GM23338 (cell line): Measurements from ENCODE around the gene OSBPL5. TPM values are rescaled to one million over a fixed set of nuclear protein-coding genes. Genes with fewer than 3 reads are reported as not detected.

ENCODE experiments used
- ATAC-seq: fragments of 200-7000 bp; cut with Tn5 transposase; 3 replicates; pipeline ENCODE4 v1.9.1; 2020
- DNase-seq: peaks from one replicate; pipeline ENCODE4 v3.0.0-alpha.2; 2015; ENCODE audit warnings: low spot score
- H2AFZ ChIP-seq: fragments of 200-600 bp; sonication (generic); 2 replicates; pipeline ENCODE4 v1.8.0; 2016; ENCODE audit warnings: antibody characterized with exemption, mild to moderate bottlenecking, moderate library complexity
- H3F3A ChIP-seq: fragments of 200-600 bp; sonication (generic); replicated peaks from 2 replicates; pipeline ENCODE4 v1.8.0; 2017; ENCODE audit warnings: antibody characterized with exemption, mixed run types, low read depth
- H3K27ac ChIP-seq: fragments of 200-600 bp; sonication (generic); 2 replicates; pipeline ENCODE4 v1.6.1; 2016; ENCODE audit warnings: low read depth
- H3K27me3 ChIP-seq: fragments of 200-600 bp; sonication (generic); 2 replicates; pipeline ENCODE4 v1.8.0; 2016; ENCODE audit warnings: mild to moderate bottlenecking, mixed run types, moderate library complexity; ENCODE audit not compliant: insufficient read depth
- H3K36me3 ChIP-seq: fragments of 200-600 bp; sonication (generic); 2 replicates; pipeline ENCODE4 v1.8.0; 2016; ENCODE audit warnings: mild to moderate bottlenecking; ENCODE audit not compliant: insufficient read depth
- H3K4me1 ChIP-seq: fragments of 200-600 bp; sonication (generic); 2 replicates; pipeline ENCODE4 v1.8.0; 2016; ENCODE audit warnings: mild to moderate bottlenecking, moderate library complexity; ENCODE audit not compliant: insufficient read depth
- H3K4me2 ChIP-seq: fragments of 200-600 bp; sonication (generic); 2 replicates; pipeline ENCODE4 v1.7.1; 2017; ENCODE audit warnings: mixed run types
- H3K4me3 ChIP-seq: fragments of 200-600 bp; sonication (generic); 2 replicates; pipeline ENCODE4 v1.6.1; 2016; ENCODE audit warnings: mixed run types
- H3K79me2 ChIP-seq: fragments of 200-600 bp; sonication (generic); replicated peaks from 2 replicates; pipeline ENCODE4 v1.8.0; 2017; ENCODE audit warnings: mild to moderate bottlenecking; ENCODE audit not compliant: insufficient read depth
- H3K9me2 ChIP-seq: fragments of 200-600 bp; sonication (generic); 2 replicates; pipeline ENCODE4 v1.8.0; 2017; ENCODE audit not compliant: insufficient read depth
- H4K20me1 ChIP-seq: fragments of 200-600 bp; sonication (generic); replicated peaks from 2 replicates; pipeline ENCODE4 v1.8.0; 2017; ENCODE audit warnings: mild to moderate bottlenecking; ENCODE audit not compliant: insufficient read depth
- H3K27ac Mint-ChIP-seq: 2 replicates; pipeline ENCODE4 v1.8.0; 2020; ENCODE audit warnings: inconsistent platforms, mild to moderate bottlenecking, moderate library complexity, mixed read lengths
- H3K27me3 Mint-ChIP-seq: 3 replicates; pipeline ENCODE4 v1.8.0; 2022; ENCODE audit warnings: low read depth, mild to moderate bottlenecking, moderate library complexity, mixed read lengths, inconsistent platforms; ENCODE audit not compliant: insufficient read depth, poor library complexity
- H3K36me3 Mint-ChIP-seq: 3 replicates; pipeline ENCODE4 v1.8.0; 2021; ENCODE audit warnings: low read depth, mild to moderate bottlenecking, inconsistent platforms, moderate library complexity, mixed read lengths
- H3K4me1 Mint-ChIP-seq: 3 replicates; pipeline ENCODE4 v1.8.0; 2020; ENCODE audit warnings: mild to moderate bottlenecking, inconsistent platforms, mixed read lengths
- H3K4me3 Mint-ChIP-seq: 3 replicates; pipeline ENCODE4 v1.8.0; 2021; ENCODE audit warnings: moderate library complexity, mild to moderate bottlenecking, inconsistent platforms, mixed read lengths
- H3K9me3 Mint-ChIP-seq: 3 replicates; pipeline ENCODE4 v1.8.0; 2020; ENCODE audit warnings: moderate library complexity, mild to moderate bottlenecking, inconsistent platforms, mixed read lengths
- CREB1 ChIP-seq: fragments of 250-450 bp; sonication (Bioruptor Pico); IDR thresholded peaks from 2 replicates; pipeline ENCODE4 v1.5.0; 2020; ENCODE audit warnings: low read depth, mild to moderate bottlenecking, moderate library complexity
- ETS1 ChIP-seq: IDR thresholded peaks from 2 replicates; pipeline ENCODE4 v1.6.1; 2016; ENCODE audit warnings: antibody characterized with exemption
- EZH2 ChIP-seq: fragments of 200-600 bp; sonication (generic); IDR thresholded peaks from one replicate; pipeline ENCODE4 v1.8.0; 2017; ENCODE audit warnings: antibody characterized with exemption, mild to moderate bottlenecking, low read depth; ENCODE audit not compliant: unreplicated experiment
- EZH2phosphoT487 ChIP-seq: fragments of 200-600 bp; sonication (generic); IDR thresholded peaks from one replicate; pipeline ENCODE4 v1.8.1; 2018; ENCODE audit warnings: antibody characterized with exemption; ENCODE audit not compliant: unreplicated experiment
- JUNB ChIP-seq: IDR thresholded peaks from one replicate; pipeline ENCODE4 v1.6.1; 2016; ENCODE audit warnings: antibody characterized with exemption; ENCODE audit not compliant: unreplicated experiment
- NANOG ChIP-seq: IDR thresholded peaks from 2 replicates; pipeline ENCODE4 v1.6.1; 2016; ENCODE audit warnings: antibody characterized with exemption, borderline replicate concordance
- POLR2AphosphoS5 ChIP-seq: IDR thresholded peaks from 2 replicates; pipeline ENCODE4 v1.6.1; 2016; ENCODE audit warnings: antibody characterized with exemption, low read depth
- REST ChIP-seq: IDR thresholded peaks from one replicate; pipeline ENCODE4 v1.6.1; 2018; ENCODE audit warnings: antibody characterized with exemption; ENCODE audit not compliant: unreplicated experiment
- ZNF114 ChIP-seq: fragments of 250-450 bp; sonication (Bioruptor Pico); IDR thresholded peaks from 2 replicates; pipeline ENCODE4 v1.5.0; 2020; ENCODE audit warnings: mild to moderate bottlenecking, moderate library complexity
- polyA plus RNA-seq: library from polyadenylated mRNA; unstranded; fragments of >200 nt; fragmentation: Nextera tagmentation; extraction: Ambion mirVana; gene quantifications from 2 replicates; pipeline ENCODE4 v1.2.1, GENCODE V29; 2016
- total RNA-seq: library from RNA; depleted of rRNA; stranded (reverse); fragments of >200 nt; shearing (Covaris generic); gene quantifications from 2 replicates; pipeline ENCODE4 v1.2.3, GENCODE V29; 2014
- TF ChIP-seq, protein P1 (sequence below): fragments of 250-450 bp; sonication (Bioruptor Pico); IDR thresholded peaks from 2 replicates; pipeline ENCODE4 v1.5.0; 2020; ENCODE audit warnings: mild to moderate bottlenecking, moderate library complexity

Gene OSBPL5
- total and polyA plus RNA-seq, 2 experiments from 2014 or later, result 2.7 to 12.0 TPM

DNA sequence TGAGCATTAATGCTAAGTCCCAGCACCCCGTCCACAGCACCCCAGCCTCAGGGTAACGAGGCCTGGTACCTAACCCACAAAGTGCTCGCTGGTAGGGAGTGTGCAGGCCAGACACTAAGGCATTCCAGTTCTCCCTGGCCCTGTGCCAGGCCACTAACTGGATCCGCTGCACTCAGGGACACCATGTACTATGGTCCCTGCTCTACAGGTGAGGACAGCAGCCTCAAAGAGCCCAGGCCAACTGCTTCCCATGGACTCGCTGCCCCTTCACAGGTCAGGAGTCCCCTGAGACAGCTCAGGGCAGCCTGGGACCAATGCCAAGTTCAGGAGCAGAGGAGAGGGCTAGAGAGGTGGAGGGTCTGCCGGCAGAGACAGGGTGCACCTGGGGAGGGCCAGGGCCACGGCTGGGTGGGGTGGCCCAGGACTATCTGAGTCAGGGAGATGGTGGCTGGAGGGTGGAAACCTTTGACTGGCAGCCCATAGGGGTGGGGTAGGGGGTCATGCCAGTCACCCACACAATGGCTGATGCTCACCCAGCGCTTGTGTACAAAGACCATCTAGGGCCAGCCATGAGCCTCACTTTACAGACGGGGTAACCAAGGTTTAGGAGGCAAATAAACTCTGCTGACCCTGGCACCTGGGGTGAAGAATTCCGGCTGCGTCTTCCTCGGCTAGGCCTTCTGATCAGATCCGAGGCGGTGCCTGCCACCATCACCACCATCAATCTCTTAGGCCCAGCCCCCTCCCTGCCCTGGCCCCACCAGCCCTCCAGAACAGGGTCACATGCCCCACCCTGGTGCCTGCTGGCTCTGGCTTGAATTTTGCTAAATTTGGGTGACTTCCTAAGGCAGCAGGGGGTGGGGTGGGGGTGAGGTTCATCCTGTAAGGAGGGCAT is 5.6 kb downstream of the OSBPL5 start:
- Histone ChIP-seq H3F3A (0 out of 2 replicates have a peak, but pooled peaks cover 2% of the 10 kb centered on the region), H3K36me3 (no peaks in the 10 kb centered on the region), H3K4me1 (peaks cover 23% of the 10 kb centered on the region; the same call in 1 of the 2 replicates), H3K4me3 (peak overlapping the region; percentile 72), H2AFZ (peak overlapping the region; percentile 91), H4K20me1 (no peaks in the 10 kb centered on the region), H3K9me2 (no peaks in the 10 kb centered on the region), H3K79me2 (no peaks in the 10 kb centered on the region), H3K27me3 (peaks cover 23% of the 10 kb centered on the region), H3K27ac (no peak overlapping the region), H3K4me2 (peak overlapping the region; percentile 93)
- DNase-seq (no peak), ATAC-seq (peak; percentile 9)
- Mint-ChIP-seq H3K27me3 (peaks cover 21% of the 10 kb centered on the region), H3K27ac (no peak overlapping the region), H3K4me1 (peaks cover 67% of the 10 kb centered on the region), H3K9me3 (no peaks in the 10 kb centered on the region), H3K4me3 (peak overlapping the region; percentile 76), H3K36me3 (no peaks in the 10 kb centered on the region)
- TF ChIP-seq JUNB, result no peak
- TF ChIP-seq ZNF114, result no peak
- TF ChIP-seq EZH2phosphoT487, result no peak
- no peak for TF ChIP-seq POLR2AphosphoS5

DNA sequence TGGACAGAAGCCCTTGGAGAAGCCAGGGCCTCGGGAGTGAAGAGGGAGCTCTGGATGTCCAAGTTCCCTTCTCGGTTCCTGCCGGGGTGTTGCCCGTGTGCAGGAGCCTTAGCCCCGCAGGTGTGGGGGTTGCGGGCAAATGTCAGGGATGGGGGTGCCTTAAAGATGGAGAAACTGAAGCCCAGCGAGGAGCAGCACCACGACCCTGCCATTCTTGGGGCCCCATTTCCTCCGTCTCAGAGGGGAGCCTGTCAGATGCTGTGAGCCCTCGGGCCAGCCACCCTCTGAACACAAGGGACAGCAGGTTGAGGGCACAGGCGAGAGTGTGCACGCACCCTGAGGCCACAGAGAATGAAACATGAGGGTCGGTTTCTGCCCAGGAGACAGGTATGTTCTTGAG is 6.3 kb downstream of the OSBPL5 start:
- H3K79me2 ChIP-seq, result no peaks in the 10 kb centered on the region
- H3K9me2 ChIP-seq, result no peaks in the 10 kb centered on the region
- no peak overlapping the region for H3K27ac Mint-ChIP-seq
- no peak for DNase-seq
- H3K4me3 ChIP-seq, result no peak overlapping the region
- H3F3A ChIP-seq, result 0 out of 2 replicates have a peak, but pooled peaks cover 2% of the 10 kb centered on the region
- H2AFZ ChIP-seq, result no peak overlapping the region
- peaks cover 19% of the 10 kb centered on the region for H3K27me3 Mint-ChIP-seq
- H3K9me3 Mint-ChIP-seq, result no peaks in the 10 kb centered on the region
- H3K36me3 Mint-ChIP-seq, result no peaks in the 10 kb centered on the region
- peaks cover 15% of the 10 kb centered on the region; the same call in 1 of the 2 replicates for H3K27me3 ChIP-seq
- H3K36me3 ChIP-seq, result no peaks in the 10 kb centered on the region
- peaks cover 21% of the 10 kb centered on the region; the same call in 1 of the 2 replicates for H3K4me1 ChIP-seq
- no peak overlapping the region for H3K4me2 ChIP-seq
- no peaks in the 10 kb centered on the region for H4K20me1 ChIP-seq
- H3K4me1 Mint-ChIP-seq, result peaks cover 71% of the 10 kb centered on the region
- no peak for ATAC-seq
- H3K27ac ChIP-seq, result no peak overlapping the region
- H3K4me3 Mint-ChIP-seq, result no peak overlapping the region; the same call in 2 of the 3 replicates
- TF ChIP-seq JUNB, result no peak
- no peak for TF ChIP-seq POLR2AphosphoS5
- no peak for TF ChIP-seq REST
- no peak for TF ChIP-seq ETS1
- TF ChIP-seq NANOG, result no peak
- TF ChIP-seq, protein P1, sequence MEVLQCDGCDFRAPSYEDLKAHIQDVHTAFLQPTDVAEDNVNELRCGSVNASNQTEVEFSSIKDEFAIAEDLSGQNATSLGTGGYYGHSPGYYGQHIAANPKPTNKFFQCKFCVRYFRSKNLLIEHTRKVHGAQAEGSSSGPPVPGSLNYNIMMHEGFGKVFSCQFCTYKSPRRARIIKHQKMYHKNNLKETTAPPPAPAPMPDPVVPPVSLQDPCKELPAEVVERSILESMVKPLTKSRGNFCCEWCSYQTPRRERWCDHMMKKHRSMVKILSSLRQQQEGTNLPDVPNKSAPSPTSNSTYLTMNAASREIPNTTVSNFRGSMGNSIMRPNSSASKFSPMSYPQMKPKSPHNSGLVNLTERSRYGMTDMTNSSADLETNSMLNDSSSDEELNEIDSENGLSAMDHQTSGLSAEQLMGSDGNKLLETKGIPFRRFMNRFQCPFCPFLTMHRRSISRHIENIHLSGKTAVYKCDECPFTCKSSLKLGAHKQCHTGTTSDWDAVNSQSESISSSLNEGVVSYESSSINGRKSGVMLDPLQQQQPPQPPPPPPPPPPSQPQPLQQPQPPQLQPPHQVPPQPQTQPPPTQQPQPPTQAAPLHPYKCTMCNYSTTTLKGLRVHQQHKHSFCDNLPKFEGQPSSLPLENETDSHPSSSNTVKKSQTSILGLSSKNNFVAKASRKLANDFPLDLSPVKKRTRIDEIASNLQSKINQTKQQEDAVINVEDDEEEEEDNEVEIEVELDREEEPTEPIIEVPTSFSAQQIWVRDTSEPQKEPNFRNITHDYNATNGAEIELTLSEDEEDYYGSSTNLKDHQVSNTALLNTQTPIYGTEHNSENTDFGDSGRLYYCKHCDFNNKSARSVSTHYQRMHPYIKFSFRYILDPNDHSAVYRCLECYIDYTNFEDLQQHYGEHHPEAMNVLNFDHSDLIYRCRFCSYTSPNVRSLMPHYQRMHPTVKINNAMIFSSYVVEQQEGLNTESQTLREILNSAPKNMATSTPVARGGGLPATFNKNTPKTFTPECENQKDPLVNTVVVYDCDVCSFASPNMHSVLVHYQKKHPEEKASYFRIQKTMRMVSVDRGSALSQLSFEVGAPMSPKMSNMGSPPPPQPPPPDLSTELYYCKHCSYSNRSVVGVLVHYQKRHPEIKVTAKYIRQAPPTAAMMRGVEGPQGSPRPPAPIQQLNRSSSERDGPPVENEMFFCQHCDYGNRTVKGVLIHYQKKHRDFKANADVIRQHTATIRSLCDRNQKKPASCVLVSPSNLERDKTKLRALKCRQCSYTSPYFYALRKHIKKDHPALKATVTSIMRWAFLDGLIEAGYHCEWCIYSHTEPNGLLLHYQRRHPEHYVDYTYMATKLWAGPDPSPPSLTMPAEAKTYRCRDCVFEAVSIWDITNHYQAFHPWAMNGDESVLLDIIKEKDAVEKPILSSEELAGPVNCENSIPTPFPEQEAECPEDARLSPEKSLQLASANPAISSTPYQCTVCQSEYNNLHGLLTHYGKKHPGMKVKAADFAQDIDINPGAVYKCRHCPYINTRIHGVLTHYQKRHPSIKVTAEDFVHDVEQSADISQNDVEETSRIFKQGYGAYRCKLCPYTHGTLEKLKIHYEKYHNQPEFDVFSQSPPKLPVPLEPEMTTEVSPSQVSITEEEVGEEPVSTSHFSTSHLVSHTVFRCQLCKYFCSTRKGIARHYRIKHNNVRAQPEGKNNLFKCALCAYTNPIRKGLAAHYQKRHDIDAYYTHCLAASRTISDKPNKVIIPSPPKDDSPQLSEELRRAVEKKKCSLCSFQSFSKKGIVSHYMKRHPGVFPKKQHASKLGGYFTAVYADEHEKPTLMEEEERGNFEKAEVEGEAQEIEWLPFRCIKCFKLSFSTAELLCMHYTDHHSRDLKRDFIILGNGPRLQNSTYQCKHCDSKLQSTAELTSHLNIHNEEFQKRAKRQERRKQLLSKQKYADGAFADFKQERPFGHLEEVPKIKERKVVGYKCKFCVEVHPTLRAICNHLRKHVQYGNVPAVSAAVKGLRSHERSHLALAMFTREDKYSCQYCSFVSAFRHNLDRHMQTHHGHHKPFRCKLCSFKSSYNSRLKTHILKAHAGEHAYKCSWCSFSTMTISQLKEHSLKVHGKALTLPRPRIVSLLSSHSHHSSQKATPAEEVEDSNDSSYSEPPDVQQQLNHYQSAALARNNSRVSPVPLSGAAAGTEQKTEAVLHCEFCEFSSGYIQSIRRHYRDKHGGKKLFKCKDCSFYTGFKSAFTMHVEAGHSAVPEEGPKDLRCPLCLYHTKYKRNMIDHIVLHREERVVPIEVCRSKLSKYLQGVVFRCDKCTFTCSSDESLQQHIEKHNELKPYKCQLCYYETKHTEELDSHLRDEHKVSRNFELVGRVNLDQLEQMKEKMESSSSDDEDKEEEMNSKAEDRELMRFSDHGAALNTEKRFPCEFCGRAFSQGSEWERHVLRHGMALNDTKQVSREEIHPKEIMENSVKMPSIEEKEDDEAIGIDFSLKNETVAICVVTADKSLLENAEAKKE, result no peak
- TF ChIP-seq EZH2, result no peak
- no peak for TF ChIP-seq CREB1 (CRISPR knock-in tag)
